Measurements from ENCODE around the gene CD2. TPM values are rescaled to one million over a fixed set of nuclear protein-coding genes. Genes with fewer than 3 reads are reported as not detected.

The CD2 gene
- total RNA-seq, 1 donor from 2014 or later = 1.5 TPM

- Histone ChIP-seq H3K4me3 (no peak overlapping the region), H3K79me2 (ENCODE audit: low read depth) (no peaks in the 10 kb centered on the region), H3K9ac (no peak overlapping the region), H2AFZ (replicated peaks) (no peak overlapping the region), H3K4me1 (no peaks in the 10 kb centered on the region), H3K4me2 (no peak overlapping the region), H4K20me1 (ENCODE audit: low read depth) (no peaks in the 10 kb centered on the region), H3F3A (ENCODE audit: low read depth) (no peaks in the 10 kb centered on the region), H3K27ac (no peak overlapping the region), H3K27me3 (no peaks in the 10 kb centered on the region), H3K9me3 (ENCODE audit: low read depth) (no peaks in the 10 kb centered on the region), H3K36me3 (no peaks in the 10 kb centered on the region)
- DNase-seq (ENCODE audit: low spot score) = no peak
- TF ChIP-seq CTCF (IDR thresholded peaks at IDR 0.05) (no peak), EZH2phosphoT487 (IDR thresholded peaks at IDR 0.05) (no peak), EZH2 (IDR thresholded peaks at IDR 0.05) (no peak)
- Mint-ChIP-seq H3K36me3 (no peaks in the 10 kb centered on the region), H3K27ac (no peak overlapping the region), H3K27me3 (ENCODE audit: insufficient read depth, low read depth) (peaks cover 7% of the 10 kb centered on the region), H3K4me1 (peaks cover 19% of the 10 kb centered on the region), H3K4me3 (no peak overlapping the region), H3K9me3 (no peaks in the 10 kb centered on the region)
Observed at GRCh38 chr1:116805398-116805797, 51.2 kb downstream of the CD2 start.

GRCh38 chr1:116806245-116806644, 52.0 kb downstream of the CD2 start:
- H4K20me1 ChIP-seq (ENCODE audit: low read depth) = no peaks in the 10 kb centered on the region
- no peak for DNase-seq (ENCODE audit: low spot score)
- H3K27ac ChIP-seq = no peak overlapping the region
- no peak overlapping the region for H3K4me2 ChIP-seq
- no peak overlapping the region for H3K9ac ChIP-seq
- H2AFZ ChIP-seq (replicated peaks) = no peak overlapping the region
- H3F3A ChIP-seq (ENCODE audit: low read depth) = no peaks in the 10 kb centered on the region
- H3K9me3 ChIP-seq (ENCODE audit: low read depth) = no peaks in the 10 kb centered on the region
- no peak overlapping the region for H3K4me3 ChIP-seq
- H3K4me3 Mint-ChIP-seq = no peak overlapping the region
- H3K9me3 Mint-ChIP-seq = no peaks in the 10 kb centered on the region
- no peaks in the 10 kb centered on the region for H3K27me3 ChIP-seq
- peaks cover 21% of the 10 kb centered on the region for H3K4me1 Mint-ChIP-seq
- no peak overlapping the region for H3K27ac Mint-ChIP-seq
- no peaks in the 10 kb centered on the region for H3K79me2 ChIP-seq (ENCODE audit: low read depth)
- TF ChIP-seq CTCF (IDR thresholded peaks at IDR 0.05) (no peak), EZH2phosphoT487 (IDR thresholded peaks at IDR 0.05) (no peak), EZH2 (IDR thresholded peaks at IDR 0.05) (no peak)
- H3K4me1 ChIP-seq = no peaks in the 10 kb centered on the region
- peaks cover 4% of the 10 kb centered on the region for H3K27me3 Mint-ChIP-seq (ENCODE audit: insufficient read depth, low read depth)
- no peaks in the 10 kb centered on the region for H3K36me3 ChIP-seq
- H3K36me3 Mint-ChIP-seq = no peaks in the 10 kb centered on the region

GRCh38 chr1:116806671-116807070, 52.4 kb downstream of the CD2 start:
- no peak overlapping the region for H3K9ac ChIP-seq
- no peak overlapping the region for H2AFZ ChIP-seq (replicated peaks)
- no peak for DNase-seq (ENCODE audit: low spot score)
- no peak overlapping the region for H3K27ac ChIP-seq
- no peaks in the 10 kb centered on the region for H3K79me2 ChIP-seq (ENCODE audit: low read depth)
- H3K36me3 ChIP-seq = no peaks in the 10 kb centered on the region
- H3K4me1 ChIP-seq = no peaks in the 10 kb centered on the region
- no peaks in the 10 kb centered on the region for H3K9me3 ChIP-seq (ENCODE audit: low read depth)
- no peaks in the 10 kb centered on the region for H3K27me3 ChIP-seq
- H3K27ac Mint-ChIP-seq = no peak overlapping the region
- peaks cover under 1% of the 10 kb centered on the region for H3K9me3 Mint-ChIP-seq
- no peak overlapping the region for H3K4me2 ChIP-seq
- H4K20me1 ChIP-seq (ENCODE audit: low read depth) = no peaks in the 10 kb centered on the region
- H3K27me3 Mint-ChIP-seq (ENCODE audit: insufficient read depth, low read depth) = peaks cover 4% of the 10 kb centered on the region
- no peak overlapping the region for H3K4me3 ChIP-seq
- H3F3A ChIP-seq (ENCODE audit: low read depth) = no peaks in the 10 kb centered on the region
- no peak overlapping the region for H3K4me3 Mint-ChIP-seq
- no peaks in the 10 kb centered on the region for H3K36me3 Mint-ChIP-seq
- TF ChIP-seq CTCF (IDR thresholded peaks at IDR 0.05) (no peak), EZH2phosphoT487 (IDR thresholded peaks at IDR 0.05) (no peak), EZH2 (IDR thresholded peaks at IDR 0.05) (no peak)
- peaks cover 21% of the 10 kb centered on the region for H3K4me1 Mint-ChIP-seq
